Right ventricle myocardium superior (tissue), 1 donor: ENCODE results near the gene HSPH1. TPM values are rescaled to one million over a fixed set of nuclear protein-coding genes. Genes with fewer than 3 reads are reported as not detected.

Experiments used
- total RNA-seq: library from RNA; stranded (reverse); fragmentation: NEBNext Ultra II Directional; extraction: Animal tissue kit (Norgen Biotek cat#: 25700); gene quantifications from one replicate; pipeline ENCODE4 v1.2.1, GENCODE V29; 2021
- donor health status: DM: no; HTN: yes; CAD: no; lungs with severe emphysema.

The HSPH1 gene
- total RNA-seq, 1 donor from 2014 or later = 76.1 TPM

Other genes with a start within 250 kb of the HSPH1 start
- not detected for gene TEX26, start 229.2 kb downstream of the HSPH1 start, total RNA-seq
- gene B3GLCT, start 38.1 kb upstream of the HSPH1 start, total RNA-seq = 14.6 TPM